ENCODE measurements around the gene SYT9. TPM values are rescaled to one million over a fixed set of nuclear protein-coding genes. Genes with fewer than 3 reads are reported as not detected.

SYT9 gene
- polyA plus RNA-seq, 1 donor from 2014 or later = 2.3 TPM

GRCh38 chr11:7222619-7223018 lies 29.1 kb upstream of the SYT9 start:
- no peak overlapping the region for H3K4me3 ChIP-seq (ENCODE audit: low read length)
- no peak overlapping the region for H3K4me2 ChIP-seq (ENCODE audit: low read length)
- H3K36me3 ChIP-seq (ENCODE audit: insufficient read depth, low read length) = no peaks in the 10 kb centered on the region
- H3K79me2 ChIP-seq (replicated peaks; ENCODE audit: insufficient read depth, low read length) = no peaks in the 10 kb centered on the region
- no peaks in the 10 kb centered on the region for H3K9me3 ChIP-seq (ENCODE audit: low read length)
- no peak overlapping the region for H3K9ac ChIP-seq (ENCODE audit: low read length)
- no peak overlapping the region for H3K27ac ChIP-seq (ENCODE audit: low read length)
- H3F3A ChIP-seq (ENCODE audit: insufficient read depth, low read length, poor library complexity, severe bottlenecking) = no peaks in the 10 kb centered on the region
- H3K27me3 ChIP-seq (ENCODE audit: insufficient read depth, low read depth, low read length) = no peaks in the 10 kb centered on the region
- H2AFZ ChIP-seq (ENCODE audit: low read depth, low read length) = no peak overlapping the region
- H3K9me2 ChIP-seq (ENCODE audit: insufficient read depth, low read length) = no peaks in the 10 kb centered on the region
- no peaks in the 10 kb centered on the region for H4K20me1 ChIP-seq (ENCODE audit: insufficient read depth)
- TF ChIP-seq, protein P1, sequence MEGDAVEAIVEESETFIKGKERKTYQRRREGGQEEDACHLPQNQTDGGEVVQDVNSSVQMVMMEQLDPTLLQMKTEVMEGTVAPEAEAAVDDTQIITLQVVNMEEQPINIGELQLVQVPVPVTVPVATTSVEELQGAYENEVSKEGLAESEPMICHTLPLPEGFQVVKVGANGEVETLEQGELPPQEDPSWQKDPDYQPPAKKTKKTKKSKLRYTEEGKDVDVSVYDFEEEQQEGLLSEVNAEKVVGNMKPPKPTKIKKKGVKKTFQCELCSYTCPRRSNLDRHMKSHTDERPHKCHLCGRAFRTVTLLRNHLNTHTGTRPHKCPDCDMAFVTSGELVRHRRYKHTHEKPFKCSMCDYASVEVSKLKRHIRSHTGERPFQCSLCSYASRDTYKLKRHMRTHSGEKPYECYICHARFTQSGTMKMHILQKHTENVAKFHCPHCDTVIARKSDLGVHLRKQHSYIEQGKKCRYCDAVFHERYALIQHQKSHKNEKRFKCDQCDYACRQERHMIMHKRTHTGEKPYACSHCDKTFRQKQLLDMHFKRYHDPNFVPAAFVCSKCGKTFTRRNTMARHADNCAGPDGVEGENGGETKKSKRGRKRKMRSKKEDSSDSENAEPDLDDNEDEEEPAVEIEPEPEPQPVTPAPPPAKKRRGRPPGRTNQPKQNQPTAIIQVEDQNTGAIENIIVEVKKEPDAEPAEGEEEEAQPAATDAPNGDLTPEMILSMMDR (IDR thresholded peaks at IDR 0.05; ENCODE audit: poor library complexity, severe bottlenecking) = no peak
- TF ChIP-seq MXI1 (conservative IDR thresholded peaks at IDR 0.05; ENCODE audit: poor library complexity, severe bottlenecking) (no peak), EZH2 (IDR thresholded peaks at IDR 0.05; ENCODE audit: borderline replicate concordance, insufficient read depth, low read length, poor library complexity, severe bottlenecking) (no peak)

- H3K36me3 ChIP-seq (ENCODE audit: insufficient read depth, low read length) = no peaks in the 10 kb centered on the region
- no peak overlapping the region for H3K27ac ChIP-seq (ENCODE audit: low read length)
- H3K4me3 ChIP-seq (ENCODE audit: low read length) = no peak overlapping the region
- H2AFZ ChIP-seq (ENCODE audit: low read depth, low read length) = no peak overlapping the region
- H3K9me3 ChIP-seq (ENCODE audit: low read length) = no peaks in the 10 kb centered on the region
- H4K20me1 ChIP-seq (ENCODE audit: insufficient read depth) = no peaks in the 10 kb centered on the region
- H3K4me2 ChIP-seq (ENCODE audit: low read length) = no peak overlapping the region
- no peaks in the 10 kb centered on the region for H3K9me2 ChIP-seq (ENCODE audit: insufficient read depth, low read length)
- H3K27me3 ChIP-seq (ENCODE audit: insufficient read depth, low read depth, low read length) = no peaks in the 10 kb centered on the region
- no peaks in the 10 kb centered on the region for H3F3A ChIP-seq (ENCODE audit: insufficient read depth, low read length, poor library complexity, severe bottlenecking)
- H3K79me2 ChIP-seq (replicated peaks; ENCODE audit: insufficient read depth, low read length) = no peaks in the 10 kb centered on the region
- TF ChIP-seq EP300 (conservative IDR thresholded peaks at IDR 0.05; ENCODE audit: poor library complexity, severe bottlenecking) (no peak), EZH2 (IDR thresholded peaks at IDR 0.05; ENCODE audit: borderline replicate concordance, insufficient read depth, low read length, poor library complexity, severe bottlenecking) (no peak), MXI1 (conservative IDR thresholded peaks at IDR 0.05; ENCODE audit: poor library complexity, severe bottlenecking) (no peak), POLR2AphosphoS5 (IDR thresholded peaks at IDR 0.05) (no peak), TAF1 (IDR thresholded peaks at IDR 0.05; ENCODE audit: low read depth) (no peak), SMC3 (conservative IDR thresholded peaks at IDR 0.05; ENCODE audit: poor library complexity) (no peak)
- TF ChIP-seq, protein P2, sequence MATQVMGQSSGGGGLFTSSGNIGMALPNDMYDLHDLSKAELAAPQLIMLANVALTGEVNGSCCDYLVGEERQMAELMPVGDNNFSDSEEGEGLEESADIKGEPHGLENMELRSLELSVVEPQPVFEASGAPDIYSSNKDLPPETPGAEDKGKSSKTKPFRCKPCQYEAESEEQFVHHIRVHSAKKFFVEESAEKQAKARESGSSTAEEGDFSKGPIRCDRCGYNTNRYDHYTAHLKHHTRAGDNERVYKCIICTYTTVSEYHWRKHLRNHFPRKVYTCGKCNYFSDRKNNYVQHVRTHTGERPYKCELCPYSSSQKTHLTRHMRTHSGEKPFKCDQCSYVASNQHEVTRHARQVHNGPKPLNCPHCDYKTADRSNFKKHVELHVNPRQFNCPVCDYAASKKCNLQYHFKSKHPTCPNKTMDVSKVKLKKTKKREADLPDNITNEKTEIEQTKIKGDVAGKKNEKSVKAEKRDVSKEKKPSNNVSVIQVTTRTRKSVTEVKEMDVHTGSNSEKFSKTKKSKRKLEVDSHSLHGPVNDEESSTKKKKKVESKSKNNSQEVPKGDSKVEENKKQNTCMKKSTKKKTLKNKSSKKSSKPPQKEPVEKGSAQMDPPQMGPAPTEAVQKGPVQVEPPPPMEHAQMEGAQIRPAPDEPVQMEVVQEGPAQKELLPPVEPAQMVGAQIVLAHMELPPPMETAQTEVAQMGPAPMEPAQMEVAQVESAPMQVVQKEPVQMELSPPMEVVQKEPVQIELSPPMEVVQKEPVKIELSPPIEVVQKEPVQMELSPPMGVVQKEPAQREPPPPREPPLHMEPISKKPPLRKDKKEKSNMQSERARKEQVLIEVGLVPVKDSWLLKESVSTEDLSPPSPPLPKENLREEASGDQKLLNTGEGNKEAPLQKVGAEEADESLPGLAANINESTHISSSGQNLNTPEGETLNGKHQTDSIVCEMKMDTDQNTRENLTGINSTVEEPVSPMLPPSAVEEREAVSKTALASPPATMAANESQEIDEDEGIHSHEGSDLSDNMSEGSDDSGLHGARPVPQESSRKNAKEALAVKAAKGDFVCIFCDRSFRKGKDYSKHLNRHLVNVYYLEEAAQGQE (IDR thresholded peaks at IDR 0.05; ENCODE audit: borderline replicate concordance) = no peak
- TF ChIP-seq, protein P1 (IDR thresholded peaks at IDR 0.05; ENCODE audit: poor library complexity, severe bottlenecking) = no peak
- H3K9ac ChIP-seq (ENCODE audit: low read length) = no peak overlapping the region
These were observed 11.8 kb upstream of the SYT9 start for GRCh38 chr11:7239877-7240276.
